GM12892 (cell line): ENCODE data around the gene ARHGAP15.

ENCODE experiments used
- POLR2A ChIP-seq: IDR thresholded peaks from 2 replicates; pipeline ENCODE4 v1.6.1; 2011; ENCODE audit warnings: low read depth, low read length, control low read depth
- POLR2AphosphoS5 ChIP-seq: IDR thresholded peaks from 2 replicates; pipeline ENCODE4 v1.6.1; 2011; ENCODE audit warnings: low read depth, low read length, control low read depth
- TAF1 ChIP-seq: IDR thresholded peaks from 2 replicates; pipeline ENCODE4 v1.6.1; 2011; ENCODE audit warnings: low read depth, mild to moderate bottlenecking, control low read depth, low read length, borderline replicate concordance

DNA sequence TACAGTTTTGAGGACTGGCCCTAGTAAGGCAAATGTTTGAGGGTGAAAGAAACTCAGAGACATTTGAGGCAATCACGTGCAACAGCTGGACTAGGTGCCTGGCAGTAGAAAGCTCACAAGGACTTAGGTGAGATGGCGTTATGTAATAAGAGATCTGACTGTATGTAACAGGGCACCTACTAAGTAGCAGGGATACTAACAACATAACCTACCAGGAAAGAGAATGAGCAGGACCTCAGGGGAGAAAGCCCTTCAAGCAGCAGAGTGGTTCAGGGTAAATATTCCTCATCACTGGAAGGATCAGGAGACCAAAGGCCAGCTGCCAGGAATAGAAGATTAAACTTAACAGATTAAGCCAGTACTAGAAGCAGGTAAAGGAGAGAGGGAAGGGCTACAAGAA is 53.4 kb downstream of the ARHGAP15 start:
- TF ChIP-seq TAF1 (no peak), POLR2A (no peak), POLR2AphosphoS5 (no peak)
